Measurements from ENCODE around the gene STOML1.
"Not testable (repeated sequence)": the region's sequence is repeated elsewhere in the genome, so short reads cannot be mapped to it uniquely, and the experiment has no call there.

STOML1 gene

DNA sequence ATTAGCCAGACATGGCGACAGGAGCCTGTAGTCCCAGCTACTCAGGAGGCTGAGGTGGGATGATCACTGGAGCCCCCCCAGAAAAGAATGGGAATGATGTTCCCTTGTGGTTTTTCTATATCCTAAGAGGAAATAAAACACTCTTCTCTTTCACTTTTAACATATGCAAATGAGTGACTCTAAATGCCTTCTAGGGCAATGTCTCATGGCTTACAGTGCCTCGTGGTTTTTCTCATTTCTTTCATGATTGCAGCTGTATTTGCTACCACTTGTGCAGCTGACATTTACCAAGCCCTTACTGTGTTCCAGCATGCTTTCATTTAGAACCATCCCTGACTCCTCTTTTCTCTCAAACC is 26.4 kb downstream of the STOML1 start:
- Histone ChIP-seq H3K9ac (ENCODE audit: low read length) (peak overlapping the region; percentile 81), H2AFZ (ENCODE audit: low read depth, low read length) (no peak overlapping the region), H4K20me1 (ENCODE audit: insufficient read depth, low read length) (no peaks in the 10 kb centered on the region), H3K36me3 (replicated peaks; ENCODE audit: low read depth, low read length) (no peaks in the 10 kb centered on the region), H3K79me2 (ENCODE audit: low read length) (no peaks in the 10 kb centered on the region), H3K9me3 (ENCODE audit: insufficient read depth, low read length) (no peaks in the 10 kb centered on the region), H3K4me3 (ENCODE audit: low read length) (peak overlapping the region; percentile 38), H3K4me2 (ENCODE audit: low read length) (peak overlapping the region; percentile 83), H3K4me1 (ENCODE audit: low read length) (peaks cover 43% of the 10 kb centered on the region), H3K27ac (ENCODE audit: low read length) (peak overlapping the region; percentile 97), H3K27me3 (ENCODE audit: low read depth, low read length) (no peaks in the 10 kb centered on the region)
- no peak for TF ChIP-seq EZH2phosphoT487 (IDR thresholded peaks at IDR 0.05; ENCODE audit: low read depth)
- TF ChIP-seq, protein P1, sequence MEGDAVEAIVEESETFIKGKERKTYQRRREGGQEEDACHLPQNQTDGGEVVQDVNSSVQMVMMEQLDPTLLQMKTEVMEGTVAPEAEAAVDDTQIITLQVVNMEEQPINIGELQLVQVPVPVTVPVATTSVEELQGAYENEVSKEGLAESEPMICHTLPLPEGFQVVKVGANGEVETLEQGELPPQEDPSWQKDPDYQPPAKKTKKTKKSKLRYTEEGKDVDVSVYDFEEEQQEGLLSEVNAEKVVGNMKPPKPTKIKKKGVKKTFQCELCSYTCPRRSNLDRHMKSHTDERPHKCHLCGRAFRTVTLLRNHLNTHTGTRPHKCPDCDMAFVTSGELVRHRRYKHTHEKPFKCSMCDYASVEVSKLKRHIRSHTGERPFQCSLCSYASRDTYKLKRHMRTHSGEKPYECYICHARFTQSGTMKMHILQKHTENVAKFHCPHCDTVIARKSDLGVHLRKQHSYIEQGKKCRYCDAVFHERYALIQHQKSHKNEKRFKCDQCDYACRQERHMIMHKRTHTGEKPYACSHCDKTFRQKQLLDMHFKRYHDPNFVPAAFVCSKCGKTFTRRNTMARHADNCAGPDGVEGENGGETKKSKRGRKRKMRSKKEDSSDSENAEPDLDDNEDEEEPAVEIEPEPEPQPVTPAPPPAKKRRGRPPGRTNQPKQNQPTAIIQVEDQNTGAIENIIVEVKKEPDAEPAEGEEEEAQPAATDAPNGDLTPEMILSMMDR (IDR thresholded peaks at IDR 0.05; ENCODE audit: low read depth, low read length) = no peak

DNA sequence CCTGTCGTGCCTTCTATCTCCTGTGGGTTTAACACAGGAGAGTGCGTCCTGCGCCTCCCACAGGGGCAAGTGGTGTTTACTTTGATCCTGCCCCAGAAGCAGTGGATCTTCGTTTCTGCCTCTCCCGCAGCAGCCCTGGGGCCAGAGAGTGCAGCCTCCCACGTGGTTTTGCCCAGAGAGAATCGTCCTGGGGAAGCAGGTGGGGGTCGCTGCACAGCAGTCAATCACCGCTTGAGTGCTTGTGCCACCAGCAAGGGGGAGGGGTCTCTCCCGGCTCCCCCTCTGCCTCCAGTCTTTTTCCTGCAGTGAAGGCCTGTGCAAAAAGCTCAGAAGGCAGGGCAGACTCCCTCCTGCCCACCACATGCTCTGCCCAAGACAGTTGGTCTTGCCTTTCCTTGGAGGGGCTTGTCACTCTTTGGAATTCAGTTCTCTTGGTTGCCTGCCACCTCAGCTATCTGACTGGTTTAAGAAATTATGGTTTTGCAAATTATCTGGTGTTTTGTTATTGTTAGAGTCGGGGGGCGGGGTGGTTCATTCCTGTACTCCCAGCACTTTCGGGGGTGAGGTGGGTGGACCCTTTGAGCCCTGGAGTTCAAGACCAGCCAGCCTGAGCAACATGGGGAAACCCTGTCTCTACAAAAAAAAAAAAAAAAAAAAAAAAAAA is 26.9 kb downstream of the STOML1 start:
- Histone ChIP-seq H3K9me3 (ENCODE audit: insufficient read depth, low read length) (no peaks in the 10 kb centered on the region), H3K27me3 (ENCODE audit: low read depth, low read length) (no peaks in the 10 kb centered on the region), H3K79me2 (ENCODE audit: low read length) (no peaks in the 10 kb centered on the region), H2AFZ (ENCODE audit: low read depth, low read length) (peak overlapping the region; percentile 76), H3K36me3 (replicated peaks; ENCODE audit: low read depth, low read length) (no peaks in the 10 kb centered on the region), H3K9ac (ENCODE audit: low read length) (peak overlapping the region; percentile 81), H3K4me2 (ENCODE audit: low read length) (peak overlapping the region; percentile 83), H3K4me1 (ENCODE audit: low read length) (peaks cover 43% of the 10 kb centered on the region), H4K20me1 (ENCODE audit: insufficient read depth, low read length) (no peaks in the 10 kb centered on the region), H3K4me3 (ENCODE audit: low read length) (peak overlapping the region; percentile 68), H3K27ac (ENCODE audit: low read length) (peak overlapping the region; percentile 97)
- no peak for TF ChIP-seq EZH2phosphoT487 (IDR thresholded peaks at IDR 0.05; ENCODE audit: low read depth)
- TF ChIP-seq, protein P1 (IDR thresholded peaks at IDR 0.05; ENCODE audit: low read depth, low read length) = no peak; the same call in none of the 2 replicates

DNA sequence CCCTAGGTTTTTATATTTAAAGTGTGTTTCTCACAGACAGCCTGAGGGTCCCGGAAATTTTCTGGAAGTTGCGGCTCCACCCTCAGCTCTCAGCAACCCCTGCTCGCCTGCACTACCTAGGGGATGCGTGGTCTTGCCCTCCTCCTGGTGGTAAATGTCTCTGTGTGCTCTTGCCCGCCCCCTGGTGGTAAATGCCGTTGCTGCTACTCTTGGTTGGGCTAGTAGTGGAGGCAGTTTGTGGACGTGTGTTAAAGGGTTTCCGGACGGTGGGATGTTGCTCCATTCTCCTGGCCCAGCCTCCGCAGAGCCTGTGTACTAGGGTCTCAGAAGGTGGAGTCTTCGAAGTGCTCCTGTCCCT is 27.4 kb downstream of the STOML1 start:
- H3K9ac ChIP-seq (ENCODE audit: low read length) = peak overlapping the region; percentile 81
- no peaks in the 10 kb centered on the region for H3K27me3 ChIP-seq (ENCODE audit: low read depth, low read length)
- peaks cover 43% of the 10 kb centered on the region for H3K4me1 ChIP-seq (ENCODE audit: low read length)
- H3K79me2 ChIP-seq (ENCODE audit: low read length) = no peaks in the 10 kb centered on the region
- H2AFZ ChIP-seq (ENCODE audit: low read depth, low read length) = peak overlapping the region; percentile 76
- peak overlapping the region; percentile 83 for H3K4me2 ChIP-seq (ENCODE audit: low read length)
- TF ChIP-seq EZH2phosphoT487 (IDR thresholded peaks at IDR 0.05; ENCODE audit: low read depth) = no peak
- TF ChIP-seq, protein P1 (IDR thresholded peaks at IDR 0.05; ENCODE audit: low read depth, low read length) = peak; percentile 98
- H4K20me1 ChIP-seq (ENCODE audit: insufficient read depth, low read length) = no peaks in the 10 kb centered on the region
- peak overlapping the region; percentile 68 for H3K4me3 ChIP-seq (ENCODE audit: low read length)
- peak overlapping the region; percentile 97 for H3K27ac ChIP-seq (ENCODE audit: low read length)
- H3K36me3 ChIP-seq (replicated peaks; ENCODE audit: low read depth, low read length) = no peaks in the 10 kb centered on the region
- no peaks in the 10 kb centered on the region for H3K9me3 ChIP-seq (ENCODE audit: insufficient read depth, low read length)

DNA sequence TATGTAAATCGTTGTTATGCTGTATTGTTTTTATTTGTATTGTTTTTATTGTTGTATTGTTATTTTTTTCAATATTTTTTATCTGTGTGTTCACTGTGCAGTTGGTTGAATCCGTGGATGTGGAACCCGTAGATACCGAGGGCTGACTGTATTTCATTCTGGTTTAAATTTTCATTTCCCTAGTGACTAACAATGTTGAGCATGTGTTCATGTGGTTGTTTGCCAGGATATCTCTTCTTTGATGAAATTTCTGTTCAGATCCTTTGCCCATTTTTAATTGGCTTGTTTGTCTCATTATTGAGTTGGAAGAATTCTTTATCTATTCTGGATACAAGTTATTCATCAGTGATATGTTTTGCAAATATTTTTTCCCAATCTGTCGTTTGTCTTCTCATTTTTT is 29.7 kb downstream of the STOML1 start:
- Histone ChIP-seq H3K79me2 (ENCODE audit: low read length) (no peaks in the 10 kb centered on the region), H3K4me1 (ENCODE audit: low read length) (peaks cover 42% of the 10 kb centered on the region), H3K27ac (ENCODE audit: low read length) (no peak overlapping the region), H3K4me2 (ENCODE audit: low read length) (no peak overlapping the region), H3K9me3 (ENCODE audit: insufficient read depth, low read length) (no peaks in the 10 kb centered on the region), H2AFZ (ENCODE audit: low read depth, low read length) (no peak overlapping the region), H3K36me3 (replicated peaks; ENCODE audit: low read depth, low read length) (no peaks in the 10 kb centered on the region), H4K20me1 (ENCODE audit: insufficient read depth, low read length) (no peaks in the 10 kb centered on the region), H3K4me3 (ENCODE audit: low read length) (no peak overlapping the region), H3K9ac (ENCODE audit: low read length) (no peak overlapping the region), H3K27me3 (ENCODE audit: low read depth, low read length) (no peaks in the 10 kb centered on the region)
- no peak for TF ChIP-seq EZH2phosphoT487 (IDR thresholded peaks at IDR 0.05; ENCODE audit: low read depth)
- TF ChIP-seq, protein P1 (IDR thresholded peaks at IDR 0.05; ENCODE audit: low read depth, low read length) = no peak

DNA sequence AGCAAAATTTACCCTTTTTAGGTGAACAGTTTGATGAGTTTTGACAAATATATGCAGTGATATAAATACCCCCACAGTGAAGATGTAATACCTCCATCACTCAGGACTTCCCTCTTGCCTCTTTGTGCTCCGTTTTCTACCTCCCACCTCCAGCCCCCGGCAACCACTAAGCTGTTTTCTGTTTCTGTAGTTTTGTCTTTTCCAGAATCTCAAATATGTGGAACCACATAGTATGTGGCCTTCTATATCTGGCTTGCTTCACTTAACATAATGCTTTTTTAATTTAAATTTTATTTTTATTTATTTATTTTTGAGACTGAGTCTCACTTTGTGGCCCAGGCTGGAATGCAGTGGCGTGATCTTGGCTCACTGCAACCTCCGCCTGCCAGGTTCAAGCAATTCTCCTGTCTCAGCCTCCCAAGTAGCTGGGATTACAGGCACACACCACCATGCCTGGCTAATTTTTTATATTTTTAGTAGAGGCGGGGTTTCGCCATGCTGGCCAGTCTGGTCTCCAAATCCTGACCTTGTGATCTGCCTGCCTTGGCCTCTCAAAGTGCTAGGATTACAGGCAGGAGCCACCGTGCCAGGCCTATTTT is 31.5 kb downstream of the STOML1 start:
- not testable (repeated sequence) for H3K79me2 ChIP-seq (ENCODE audit: low read length); H3K4me3 ChIP-seq (ENCODE audit: low read length); H3K36me3 ChIP-seq (replicated peaks; ENCODE audit: low read depth, low read length); H3K4me2 ChIP-seq (ENCODE audit: low read length); H2AFZ ChIP-seq (ENCODE audit: low read depth, low read length); H4K20me1 ChIP-seq (ENCODE audit: insufficient read depth, low read length); H3K27me3 ChIP-seq (ENCODE audit: low read depth, low read length); H3K9me3 ChIP-seq (ENCODE audit: insufficient read depth, low read length); H3K9ac ChIP-seq (ENCODE audit: low read length); H3K27ac ChIP-seq (ENCODE audit: low read length)
- peaks cover 24% of the 10 kb centered on the region for H3K4me1 ChIP-seq (ENCODE audit: low read length)

Data from OCI-LY3 (cell line).